A172 (cell line): Measurements from ENCODE around the gene SSTR4. TPM values are rescaled to one million over a fixed set of nuclear protein-coding genes. Genes with fewer than 3 reads are reported as not detected.

Experiments
- DNase-seq: peaks from one replicate; pipeline ENCODE4 v3.0.0-alpha.2; 2015; ENCODE audit warnings: low spot score
- total RNA-seq: library from RNA; depleted of rRNA; stranded (reverse); fragments of >200 nt; shearing (Covaris generic); gene quantifications from 2 replicates; pipeline ENCODE4 v1.2.3, GENCODE V29; 2014; rRNA removed

SSTR4 gene
- total RNA-seq, 1 experiment from 2014 or later = not detected

DNA sequence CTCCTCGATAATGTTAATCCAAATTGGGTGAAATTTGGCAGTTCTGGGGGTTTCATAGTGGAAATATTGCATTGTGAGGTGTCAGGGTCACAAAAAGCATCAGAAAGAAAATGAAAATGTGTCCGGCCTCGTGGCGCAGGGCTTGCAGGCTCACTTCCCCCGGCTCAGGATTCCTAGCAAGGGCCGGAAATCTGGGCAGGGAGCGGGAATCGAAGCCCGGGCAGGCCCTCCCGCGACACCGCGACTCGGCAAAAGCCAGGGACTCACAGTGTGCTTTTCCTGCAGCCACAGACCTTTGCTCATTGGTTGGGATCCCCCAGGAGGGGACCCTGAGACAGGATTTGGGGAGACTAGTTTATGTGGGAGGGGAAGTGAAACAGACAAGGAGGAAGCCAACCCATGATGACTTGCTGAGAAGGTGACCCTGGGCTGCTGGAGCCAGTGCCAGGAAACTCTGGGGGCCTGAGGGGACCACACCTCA lies 51.9 kb downstream of the SSTR4 start:
- no peak for DNase-seq

DNA sequence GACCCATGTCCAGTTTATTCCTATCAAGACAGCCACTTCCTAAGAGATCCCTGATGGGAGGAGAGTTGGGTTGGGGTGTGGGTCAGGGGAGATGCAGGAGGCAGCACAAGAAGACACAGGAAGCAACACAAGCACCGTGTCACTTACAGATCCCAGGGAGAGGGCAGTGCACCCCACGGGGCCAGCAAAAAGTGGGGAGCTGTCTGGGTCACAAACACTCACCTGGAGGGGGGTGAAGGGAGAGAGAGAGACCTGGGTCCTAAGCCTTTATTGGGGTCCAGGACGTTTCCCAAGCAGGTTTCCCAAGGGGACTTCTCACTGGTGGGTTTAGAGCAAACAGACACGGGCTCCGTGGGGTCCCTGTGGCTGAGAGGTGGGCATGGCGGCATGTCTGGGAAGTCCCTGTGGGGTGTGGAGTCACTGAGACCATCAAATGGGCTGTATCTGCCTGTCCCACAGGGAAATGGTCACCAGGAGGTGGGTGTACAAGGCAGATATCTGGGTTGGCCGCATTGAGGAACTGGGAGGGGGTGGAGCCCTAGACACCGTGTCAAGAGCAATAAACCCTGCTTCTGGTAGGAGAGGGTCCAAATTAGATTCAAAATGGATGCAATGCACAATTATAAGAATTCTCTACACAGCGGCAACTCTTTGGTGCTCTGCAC lies 52.6 kb downstream of the SSTR4 start:
- DNase-seq = no peak

Other genes with a start within 250 kb of the SSTR4 start
- 0.07 and 0.17 TPM in 2 replicates for gene THBD, start 14.4 kb downstream of the SSTR4 start, total RNA-seq
- not detected in 2 replicates for gene CD93, start 51.0 kb downstream of the SSTR4 start, total RNA-seq